Mucosa of stomach (tissue), 1 donor: ENCODE results near the gene FXYD6.

Experiments used
- H3K27me3 ChIP-seq: one replicate; pipeline ENCODE4 v1.7.0; 2013; ENCODE audit warnings: mild to moderate bottlenecking, low read length; ENCODE audit not compliant: control insufficient read depth, insufficient read depth
- H3K36me3 ChIP-seq: one replicate; pipeline ENCODE4 v1.7.0; 2013; ENCODE audit warnings: low read length; ENCODE audit not compliant: control insufficient read depth, insufficient read depth
- H3K4me1 ChIP-seq: one replicate; pipeline ENCODE4 v1.7.0; 2013; ENCODE audit warnings: mild to moderate bottlenecking, low read length; ENCODE audit not compliant: control insufficient read depth, insufficient read depth
- H3K4me3 ChIP-seq: one replicate; pipeline ENCODE4 v1.7.0; 2013; ENCODE audit warnings: low read length
- H3K9ac ChIP-seq: one replicate; pipeline ENCODE4 v1.7.0; 2013; ENCODE audit warnings: mild to moderate bottlenecking, low read length, moderate library complexity
- H3K9me3 ChIP-seq: one replicate; pipeline ENCODE4 v1.7.0; 2013; ENCODE audit warnings: mild to moderate bottlenecking, low read length, moderate library complexity; ENCODE audit not compliant: control insufficient read depth
- donor health status: Pancreatic carcinoma.

FXYD6 gene

GRCh38 chr11:117843666-117844484 is 32.6 kb downstream of the FXYD6 start:
- H3K4me1 ChIP-seq, result no peaks in the 10 kb centered on the region
- H3K36me3 ChIP-seq, result no peaks in the 10 kb centered on the region
- no peak overlapping the region for H3K9ac ChIP-seq
- no peaks in the 10 kb centered on the region for H3K9me3 ChIP-seq
- no peaks in the 10 kb centered on the region for H3K27me3 ChIP-seq
- no peak overlapping the region for H3K4me3 ChIP-seq

- Histone ChIP-seq H3K27me3 (no peaks in the 10 kb centered on the region), H3K36me3 (no peaks in the 10 kb centered on the region), H3K4me3 (no peak overlapping the region), H3K9ac (no peak overlapping the region), H3K4me1 (no peaks in the 10 kb centered on the region), H3K9me3 (no peaks in the 10 kb centered on the region)
Measured at GRCh38 chr11:117842131-117842941, 34.1 kb downstream of the FXYD6 start.

GRCh38 chr11:117841551-117842031 is 34.9 kb downstream of the FXYD6 start:
- H3K27me3 ChIP-seq, result no peaks in the 10 kb centered on the region
- H3K9me3 ChIP-seq, result no peaks in the 10 kb centered on the region
- H3K9ac ChIP-seq, result no peak overlapping the region
- no peaks in the 10 kb centered on the region for H3K36me3 ChIP-seq
- no peak overlapping the region for H3K4me3 ChIP-seq
- H3K4me1 ChIP-seq, result no peaks in the 10 kb centered on the region

DNA sequence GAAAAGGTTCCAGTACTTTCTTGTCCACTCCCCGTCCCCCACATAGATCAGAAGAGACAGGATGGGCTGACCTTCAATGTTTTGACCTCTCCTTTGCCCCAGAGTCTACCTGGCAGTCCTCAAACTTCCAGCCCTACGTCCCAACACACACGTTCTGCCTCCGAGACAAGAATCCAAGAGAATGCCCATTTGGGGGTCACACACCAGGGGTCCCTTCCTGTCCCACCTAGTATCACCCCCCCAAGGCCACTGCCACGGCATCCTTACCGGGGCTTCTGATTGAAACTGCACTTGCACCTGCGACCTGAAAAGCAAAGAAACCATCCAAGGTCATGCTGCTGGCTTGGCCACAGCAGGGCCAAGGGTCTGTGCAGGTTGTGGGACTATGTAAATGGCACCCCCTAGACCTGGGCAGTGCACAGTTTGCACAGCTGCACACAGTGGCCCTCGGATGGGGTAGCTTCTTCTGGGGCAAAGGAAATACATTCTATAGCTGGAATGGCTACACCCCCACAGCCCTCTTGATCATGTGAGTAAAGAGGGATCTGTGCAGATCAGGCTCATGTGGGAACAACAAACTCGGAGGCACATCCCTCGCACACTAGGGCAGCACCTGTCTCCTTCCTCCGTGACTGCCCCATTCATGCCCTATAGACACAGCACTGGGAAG is 35.4 kb downstream of the FXYD6 start:
- H3K4me3 ChIP-seq, result no peak overlapping the region
- H3K9me3 ChIP-seq, result no peaks in the 10 kb centered on the region
- no peak overlapping the region for H3K9ac ChIP-seq
- no peaks in the 10 kb centered on the region for H3K4me1 ChIP-seq
- no peaks in the 10 kb centered on the region for H3K27me3 ChIP-seq
- no peaks in the 10 kb centered on the region for H3K36me3 ChIP-seq

- Histone ChIP-seq H3K9ac (no peak overlapping the region), H3K9me3 (no peaks in the 10 kb centered on the region), H3K27me3 (no peaks in the 10 kb centered on the region), H3K4me1 (no peaks in the 10 kb centered on the region), H3K36me3 (no peaks in the 10 kb centered on the region), H3K4me3 (no peak overlapping the region)
Measured at GRCh38 chr11:117839936-117840813, 36.3 kb downstream of the FXYD6 start.

DNA sequence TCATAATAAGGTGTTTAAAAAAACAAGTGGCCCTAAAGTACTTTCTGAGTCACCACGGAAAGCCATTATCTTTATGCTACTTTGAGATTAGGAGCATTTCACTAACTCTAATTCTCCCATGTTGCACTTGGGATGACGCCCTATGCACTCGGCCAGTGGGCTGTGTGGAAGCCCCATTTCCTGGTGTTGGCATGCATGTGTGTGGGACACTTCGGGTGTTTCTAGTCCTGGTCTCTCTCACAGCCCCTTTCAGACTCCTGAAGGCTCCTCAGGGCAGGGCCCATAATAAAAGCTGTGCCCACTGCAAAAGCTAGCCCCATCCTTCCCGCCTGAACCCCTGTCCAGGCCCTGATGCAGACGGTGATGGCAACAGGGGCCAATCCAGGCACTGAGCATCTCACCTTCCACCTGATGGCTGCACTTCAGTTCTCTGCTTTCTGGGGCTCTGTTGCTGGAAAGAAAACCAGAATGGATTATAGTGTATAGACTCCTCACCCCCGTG is 37.0 kb downstream of the FXYD6 start:
- no peak overlapping the region for H3K4me3 ChIP-seq
- no peaks in the 10 kb centered on the region for H3K36me3 ChIP-seq
- H3K4me1 ChIP-seq, result no peaks in the 10 kb centered on the region
- H3K9ac ChIP-seq, result no peak overlapping the region
- H3K27me3 ChIP-seq, result no peaks in the 10 kb centered on the region
- no peaks in the 10 kb centered on the region for H3K9me3 ChIP-seq

GRCh38 chr11:117838901-117839300 is 37.6 kb downstream of the FXYD6 start:
- peaks cover 5% of the 10 kb centered on the region for H3K4me1 ChIP-seq
- no peak overlapping the region for H3K9ac ChIP-seq
- H3K36me3 ChIP-seq, result no peaks in the 10 kb centered on the region

DNA sequence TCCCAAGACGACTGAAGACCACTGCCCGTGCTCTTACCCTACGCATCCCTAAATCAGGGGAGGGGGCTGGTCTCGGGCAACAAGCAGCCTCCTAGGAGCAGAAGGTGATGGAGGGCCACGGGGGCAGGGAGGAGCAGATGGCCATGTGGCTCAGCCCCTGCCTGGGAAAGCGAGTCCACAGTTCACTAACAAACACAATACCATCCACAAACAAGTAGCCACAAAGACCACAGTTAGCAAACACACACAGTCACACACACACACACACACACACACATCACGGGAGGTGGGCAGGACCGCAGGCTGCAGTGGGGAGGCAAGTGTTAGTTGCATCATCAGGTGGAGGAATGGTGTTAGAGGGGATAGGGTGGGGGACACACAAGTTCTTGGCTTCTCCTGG is 38.7 kb downstream of the FXYD6 start:
- Histone ChIP-seq H3K27me3 (no peaks in the 10 kb centered on the region), H3K9me3 (no peaks in the 10 kb centered on the region), H3K9ac (no peak overlapping the region), H3K4me1 (peaks cover 16% of the 10 kb centered on the region), H3K36me3 (no peaks in the 10 kb centered on the region), H3K4me3 (no peak overlapping the region)

More at GRCh38 chr11:117838901-117839300, 37.6 kb downstream of the FXYD6 start:
- H3K27me3 ChIP-seq, result no peaks in the 10 kb centered on the region
- no peak overlapping the region for H3K4me3 ChIP-seq
- H3K9me3 ChIP-seq, result no peaks in the 10 kb centered on the region

- Histone ChIP-seq H3K27me3 (no peaks in the 10 kb centered on the region), H3K9ac (no peak overlapping the region), H3K36me3 (no peaks in the 10 kb centered on the region), H3K4me3 (no peak overlapping the region), H3K9me3 (no peaks in the 10 kb centered on the region), H3K4me1 (peaks cover 17% of the 10 kb centered on the region)
Measured at GRCh38 chr11:117837070-117837776, 39.2 kb downstream of the FXYD6 start.

DNA sequence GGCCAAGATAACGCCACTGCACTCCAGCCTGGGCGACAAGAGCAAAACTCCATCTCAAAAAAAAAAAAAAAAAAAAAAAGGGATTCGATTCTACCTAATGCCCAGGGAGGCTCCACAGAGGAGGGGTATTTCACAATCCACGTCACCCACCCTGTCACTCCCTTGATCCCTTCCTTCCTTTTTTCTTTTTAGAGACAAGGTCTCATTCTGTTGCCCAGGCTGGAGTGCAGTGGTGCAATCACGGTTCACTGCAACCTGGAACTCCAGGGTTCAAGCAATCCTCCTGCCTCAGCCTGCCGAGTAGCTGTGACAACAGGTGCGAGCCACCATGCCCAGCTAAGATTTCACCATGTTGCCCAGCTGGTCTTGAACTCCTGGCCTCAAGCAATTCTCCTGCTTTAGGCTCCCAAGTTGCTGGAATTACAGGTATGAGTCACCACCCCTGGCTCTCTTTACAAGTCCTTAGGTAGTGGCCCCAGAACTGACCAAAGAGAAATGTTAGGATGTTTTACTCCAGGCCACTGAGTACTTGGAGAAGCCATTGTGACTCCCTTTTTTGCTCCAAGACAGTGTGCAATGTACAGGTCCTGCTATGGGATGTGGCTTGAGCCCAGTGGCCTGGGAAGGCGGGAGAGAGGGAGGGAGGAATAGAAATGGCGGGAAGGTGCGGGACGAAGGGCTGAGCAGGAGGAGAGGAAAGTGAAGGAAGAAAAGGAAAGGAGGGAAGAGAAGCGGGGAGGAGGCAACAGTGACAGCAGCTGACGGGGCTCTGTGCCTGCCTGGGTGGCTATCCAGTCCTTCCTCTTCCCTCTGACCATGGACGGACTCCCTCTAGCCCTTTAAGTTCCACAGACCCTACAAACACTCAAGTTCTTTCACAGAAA is 40.1 kb downstream of the FXYD6 start:
- no peak overlapping the region for H3K9ac ChIP-seq
- H3K4me3 ChIP-seq, result no peak overlapping the region
- no peaks in the 10 kb centered on the region for H3K27me3 ChIP-seq
- peaks cover 17% of the 10 kb centered on the region for H3K4me1 ChIP-seq
- H3K36me3 ChIP-seq, result no peaks in the 10 kb centered on the region
- H3K9me3 ChIP-seq, result no peaks in the 10 kb centered on the region
